Measurements from ENCODE around the gene RND3.

Gene RND3

GRCh38 chr2:150522269-150522668 lies 34.8 kb upstream of the RND3 start:
- no peaks in the 10 kb centered on the region for H4K20me1 ChIP-seq (ENCODE audit: insufficient read depth, low read length)
- H3K4me2 ChIP-seq (ENCODE audit: insufficient read depth, low read length) = no peak overlapping the region
- no peak overlapping the region for H3K4me3 ChIP-seq (ENCODE audit: low read depth in 1 of 2, low read length in 2 of 2)
- H3K79me2 ChIP-seq (ENCODE audit: insufficient read depth, low read length) = no peaks in the 10 kb centered on the region
- DNase-seq = no peak
- ATAC-seq (ENCODE audit: insufficient read depth, low read depth) = peak; percentile 45; the same call in 2 of the 3 replicates
- TF ChIP-seq EZH2 (IDR thresholded peaks at IDR 0.05; ENCODE audit: borderline replicate concordance, low read depth, low read length, severe bottlenecking) (no peak), CTCF (IDR thresholded peaks at IDR 0.05; ENCODE audit: borderline replicate concordance, extremely low read depth, low read length, poor library complexity, severe bottlenecking) (no peak)
- no peaks in the 10 kb centered on the region for H3K36me3 ChIP-seq (ENCODE audit: insufficient read depth, low read length)
- H3K9ac ChIP-seq (ENCODE audit: low read depth, low read length) = no peak overlapping the region
- no peak overlapping the region for H2AFZ ChIP-seq (ENCODE audit: low read depth, low read length)
- peaks cover 5% of the 10 kb centered on the region for H3K9me3 ChIP-seq (ENCODE audit: insufficient read depth, low read length, severe bottlenecking)
- H3K27me3 ChIP-seq (ENCODE audit: insufficient read depth, low read length, poor library complexity) = no peaks in the 10 kb centered on the region
- H3K4me1 ChIP-seq (ENCODE audit: insufficient read depth, low read length) = peaks cover 7% of the 10 kb centered on the region; the same call in 1 of the 2 replicates
- no peak overlapping the region for H3K27ac ChIP-seq (ENCODE audit: low read length)

- no peak overlapping the region for H2AFZ ChIP-seq (ENCODE audit: low read depth, low read length)
- no peaks in the 10 kb centered on the region for H3K36me3 ChIP-seq (ENCODE audit: insufficient read depth, low read length)
- TF ChIP-seq EZH2 (IDR thresholded peaks at IDR 0.05; ENCODE audit: borderline replicate concordance, low read depth, low read length, severe bottlenecking) (no peak), CTCF (IDR thresholded peaks at IDR 0.05; ENCODE audit: borderline replicate concordance, extremely low read depth, low read length, poor library complexity, severe bottlenecking) (no peak)
- H3K4me2 ChIP-seq (ENCODE audit: insufficient read depth, low read length) = no peak overlapping the region
- peaks cover 5% of the 10 kb centered on the region for H3K9me3 ChIP-seq (ENCODE audit: insufficient read depth, low read length, severe bottlenecking)
- H3K4me1 ChIP-seq (ENCODE audit: insufficient read depth, low read length) = no peaks in the 10 kb centered on the region
- ATAC-seq (ENCODE audit: insufficient read depth, low read depth) = no peak
- no peak overlapping the region for H3K4me3 ChIP-seq (ENCODE audit: low read depth in 1 of 2, low read length in 2 of 2)
- H3K27me3 ChIP-seq (ENCODE audit: insufficient read depth, low read length, poor library complexity) = no peaks in the 10 kb centered on the region
- DNase-seq = no peak
- H3K27ac ChIP-seq (ENCODE audit: low read length) = no peak overlapping the region
- H3K79me2 ChIP-seq (ENCODE audit: insufficient read depth, low read length) = no peaks in the 10 kb centered on the region
- H4K20me1 ChIP-seq (ENCODE audit: insufficient read depth, low read length) = no peaks in the 10 kb centered on the region
- H3K9ac ChIP-seq (ENCODE audit: low read depth, low read length) = no peak overlapping the region
These were observed 33.6 kb upstream of the RND3 start for GRCh38 chr2:150520887-150521664.

- TF ChIP-seq CTCF (IDR thresholded peaks at IDR 0.05; ENCODE audit: borderline replicate concordance, extremely low read depth, low read length, poor library complexity, severe bottlenecking) = no peak
- TF ChIP-seq EZH2 (IDR thresholded peaks at IDR 0.05; ENCODE audit: borderline replicate concordance, low read depth, low read length, severe bottlenecking) = no peak
- H3K79me2 ChIP-seq (ENCODE audit: insufficient read depth, low read length) = no peaks in the 10 kb centered on the region
- H3K27me3 ChIP-seq (ENCODE audit: insufficient read depth, low read length, poor library complexity) = no peaks in the 10 kb centered on the region
- H3K9me3 ChIP-seq (ENCODE audit: insufficient read depth, low read length, severe bottlenecking) = peaks cover 5% of the 10 kb centered on the region
- no peak overlapping the region for H3K27ac ChIP-seq (ENCODE audit: low read length)
- no peak overlapping the region for H3K4me3 ChIP-seq (ENCODE audit: low read depth in 1 of 2, low read length in 2 of 2)
- no peaks in the 10 kb centered on the region for H3K36me3 ChIP-seq (ENCODE audit: insufficient read depth, low read length)
- no peak overlapping the region for H3K9ac ChIP-seq (ENCODE audit: low read depth, low read length)
- no peaks in the 10 kb centered on the region for H4K20me1 ChIP-seq (ENCODE audit: insufficient read depth, low read length)
- no peak overlapping the region for H3K4me2 ChIP-seq (ENCODE audit: insufficient read depth, low read length)
- DNase-seq = no peak
- ATAC-seq (ENCODE audit: insufficient read depth, low read depth) = no peak
- no peak overlapping the region for H2AFZ ChIP-seq (ENCODE audit: low read depth, low read length)
- no peaks in the 10 kb centered on the region for H3K4me1 ChIP-seq (ENCODE audit: insufficient read depth, low read length)
These were observed 32.6 kb upstream of the RND3 start for GRCh38 chr2:150520033-150520432.

All from DND-41 (cell line).